Measurements from ENCODE around the gene GCC2. TPM values are rescaled to one million over a fixed set of nuclear protein-coding genes. Genes with fewer than 3 reads are reported as not detected.

GCC2 gene
- total and polyA plus RNA-seq, 2 of the 8 experiments (the other 6 are each of a cell fraction or from before 2014, with no cell fraction given), result 4.6 to 54.9 TPM

GRCh38 chr2:108436976-108437375 lies 12.0 kb upstream of the GCC2 start:
- no peak overlapping the region for H2BK5ac ChIP-seq (ENCODE audit: low read depth, low read length)
- TF ChIP-seq SUZ12 (IDR thresholded peaks at IDR 0.05; ENCODE audit: low read length), result no peak
- no peak for TF ChIP-seq TEAD4 (IDR thresholded peaks at IDR 0.05; ENCODE audit: low read depth, low read length)
- no peak for TF ChIP-seq HDAC6 (IDR thresholded peaks at IDR 0.05; ENCODE audit: low read depth, low read length)
- no peak for TF ChIP-seq TCF12 (IDR thresholded peaks at IDR 0.05; ENCODE audit: low read depth, low read length)
- no peak for TF ChIP-seq CEBPB (IDR thresholded peaks at IDR 0.05; ENCODE audit: low read depth, low read length)
- TF ChIP-seq CREB1 (IDR thresholded peaks at IDR 0.05), result no peak
- TF ChIP-seq PHF8 (conservative IDR thresholded peaks at IDR 0.05; ENCODE audit: low read depth, low read length), result no peak
- no peak for TF ChIP-seq YY1 (IDR thresholded peaks at IDR 0.05; ENCODE audit: low read depth, low read length)
- TF ChIP-seq GABPA (IDR thresholded peaks at IDR 0.05; ENCODE audit: borderline replicate concordance, insufficient read depth, low read length), result no peak
- TF ChIP-seq POLR2A (IDR thresholded peaks at IDR 0.05; ENCODE audit: control extremely low read depth in 1 of 2, low read depth in 2 of 2, low read length in 2 of 2), result no peak
- no peak for TF ChIP-seq TAF1 (IDR thresholded peaks at IDR 0.05; ENCODE audit: low read depth, low read length)
- TF ChIP-seq HDAC2 (IDR thresholded peaks at IDR 0.05; ENCODE audit: borderline replicate concordance in 1 of 2, low read depth in 2 of 2, low read length in 2 of 2), result no peak
- TF ChIP-seq SIX5 (IDR thresholded peaks at IDR 0.05; ENCODE audit: low read depth, low read length), result no peak
- no peak for TF ChIP-seq CTCF (IDR thresholded peaks at IDR 0.05; ENCODE audit: control extremely low read depth in 1 of 3, insufficient read depth in 1 of 3, low read depth in 1 of 3, low read length in 3 of 3)

More at GRCh38 chr2:108436976-108437375, 12.0 kb upstream of the GCC2 start:
- Histone ChIP-seq H3K4ac (replicated peaks; ENCODE audit: insufficient read length, low read depth, low read length) (no peak overlapping the region), H3K56ac (replicated peaks; ENCODE audit: insufficient read length, low read depth, low read length) (no peak overlapping the region), H2BK15ac (ENCODE audit: low read length) (no peak overlapping the region), H3K27ac (ENCODE audit: low read depth, low read length) (no peak overlapping the region), H3K23me2 (ENCODE audit: low read depth, low read length) (no peaks in the 10 kb centered on the region), H2BK120ac (replicated peaks; ENCODE audit: low read depth, low read length) (no peak overlapping the region), H2BK12ac (ENCODE audit: low read depth, low read length) (no peak overlapping the region), H3K27me3 (replicated peaks in 1 of 4; ENCODE audit: control insufficient read depth in 3 of 4, extremely low read depth in 1 of 4, insufficient read depth in 3 of 4, low read length in 3 of 4) (no peaks in the 10 kb centered on the region), H3K9me3 (ENCODE audit: insufficient read depth in 2 of 2, low read depth in 1 of 2, low read length in 1 of 2) (no peaks in the 10 kb centered on the region), H2BK20ac (ENCODE audit: low read length) (no peak overlapping the region), H3K14ac (ENCODE audit: insufficient read length) (no peak overlapping the region), H4K5ac (ENCODE audit: insufficient read length, low read depth, low read length) (no peak overlapping the region), H4K91ac (replicated peaks; ENCODE audit: insufficient read length, low read length) (no peak overlapping the region), H3K9ac (replicated peaks in 1 of 4; ENCODE audit: extremely low read depth in 1 of 4, low read depth in 3 of 4, low read length in 3 of 4) (no peak overlapping the region), H4K8ac (ENCODE audit: extremely low read depth, insufficient read depth, low read length) (no peak overlapping the region), H3K36me3 (ENCODE audit: control insufficient read depth in 2 of 4, insufficient read depth in 4 of 4, low read length in 3 of 4) (no peaks in the 10 kb centered on the region), H3K23ac (ENCODE audit: insufficient read length) (no peak overlapping the region), H3K79me2 (ENCODE audit: control insufficient read depth in 1 of 2, insufficient read depth in 2 of 2, low read length in 2 of 2) (no peaks in the 10 kb centered on the region), H3K4me1 (replicated peaks in 1 of 4; ENCODE audit: control insufficient read depth in 3 of 4, insufficient read depth in 4 of 4, low read length in 3 of 4) (no peaks in the 10 kb centered on the region), H2AFZ (ENCODE audit: low read length) (no peak overlapping the region), H2AK5ac (ENCODE audit: low read depth, low read length) (no peak overlapping the region), H4K20me1 (replicated peaks in 1 of 2; ENCODE audit: control insufficient read depth in 1 of 2, insufficient read depth in 2 of 2, low read length in 2 of 2) (no peaks in the 10 kb centered on the region), H3K4me3 (ENCODE audit: extremely low read depth in 1 of 4, insufficient read depth in 2 of 4, low read depth in 3 of 4, low read length in 4 of 4) (no peak overlapping the region), H3K18ac (ENCODE audit: extremely low read depth, low read length) (no peak overlapping the region), H3K4me2 (ENCODE audit: insufficient read depth in 1 of 2, low read depth in 2 of 2, low read length in 2 of 2) (no peak overlapping the region), H3K79me1 (ENCODE audit: low read depth, low read length) (no peaks in the 10 kb centered on the region)
- 81% methylated on average over 1 of the region's 1 CpG; no CpG with 5 or more reads in 1 of the 2 experiments for WGBS, 2 experiments (ENCODE audit: extremely low coverage in 1 of 2, insufficient coverage in 1 of 2, insufficient read length in 1 of 2, insufficient replicate concordance in 2 of 2, low coverage in 1 of 2, low lambda C conversion rate in 2 of 2, missing lambda C conversion rate in 1 of 2)
- POLR2A ChIA-PET (ENCODE audit: partially characterized antibody), result no interaction called here
- CTCF ChIA-PET (ENCODE audit: partially characterized antibody), result interaction anchor here (0.7 kb wide), 1 partner anchor 12 kb away, joined by 3 read pairs; the partner anchor contains the start of gene GCC2
- FAIRE-seq (no peak), DNase-seq (ENCODE audit: low read depth in 1 of 2, low spot score in 2 of 2) (no peak)
